SK-N-MC (cell line): ENCODE data around the gene SRP14.

ENCODE experiments used
- DNase-seq: peaks from one replicate; pipeline ENCODE4 v3.0.0-alpha.2; 2011; ENCODE audit warnings: low read depth, low spot score
- H3K27ac ChIP-seq: fragments of 200-600 bp; sonication (generic); 2 replicates; pipeline ENCODE4 v1.5.1; 2016; ENCODE audit warnings: mixed run types
- H3K36me3 ChIP-seq: fragments of 200-600 bp; sonication (generic); 2 replicates; pipeline ENCODE4 v1.6.1; 2017; ENCODE audit warnings: antibody characterized with exemption, low read length, mixed read lengths; ENCODE audit not compliant: insufficient read depth
- H3K4me3 ChIP-seq: fragments of 200-600 bp; sonication (generic); 2 replicates; pipeline ENCODE4 v1.5.1; 2016
- H3K9ac ChIP-seq: fragments of 200-600 bp; sonication (generic); 2 replicates; pipeline ENCODE4 v1.8.0; 2017; ENCODE audit warnings: mixed run types, mixed read lengths; ENCODE audit not compliant: insufficient read length
- H3K9me3 ChIP-seq: fragments of 200-600 bp; sonication (generic); 2 replicates; pipeline ENCODE4 v1.6.1; 2017; ENCODE audit warnings: low read depth, mild to moderate bottlenecking, antibody characterized with exemption, low read length, moderate library complexity, mixed read lengths
- EZH2 ChIP-seq: fragments of 200-600 bp; sonication (generic); IDR thresholded peaks from one replicate; pipeline ENCODE4 v1.6.1; 2017; ENCODE audit warnings: antibody characterized with exemption
- FOXP2 ChIP-seq: optimal IDR thresholded peaks from 2 replicates; pipeline ENCODE3; 2011; ENCODE audit warnings: mild to moderate bottlenecking, moderate library complexity; ENCODE audit not compliant: insufficient read depth; ENCODE audit errors: extremely low read length, control extremely low read depth
- POLR2AphosphoS5 ChIP-seq: IDR thresholded peaks from 2 replicates; pipeline ENCODE4 v1.6.1; 2012; ENCODE audit warnings: mild to moderate bottlenecking, low read depth, low read length, borderline replicate concordance

Gene SRP14

GRCh38 chr15:39990706-39991105 is 48.3 kb downstream of the SRP14 start:
- TF ChIP-seq POLR2AphosphoS5 (no peak), EZH2 (no peak), FOXP2 (no peak)
- H3K27ac ChIP-seq = no peak overlapping the region
- no peak overlapping the region for H3K9ac ChIP-seq
- peaks cover 58% of the 10 kb centered on the region for H3K36me3 ChIP-seq
- no peak overlapping the region for H3K4me3 ChIP-seq
- no peak for DNase-seq
- no peaks in the 10 kb centered on the region for H3K9me3 ChIP-seq

GRCh38 chr15:39987821-39988220 is 51.2 kb downstream of the SRP14 start:
- H3K36me3 ChIP-seq = peaks cover 61% of the 10 kb centered on the region

More at GRCh38 chr15:39987821-39988220, 51.2 kb downstream of the SRP14 start:
- H3K9me3 ChIP-seq = no peaks in the 10 kb centered on the region
- TF ChIP-seq EZH2 = no peak
- TF ChIP-seq POLR2AphosphoS5 = no peak
- no peak for TF ChIP-seq FOXP2
- H3K4me3 ChIP-seq = no peak overlapping the region
- peak overlapping the region; percentile 37; the same call in 1 of the 2 replicates for H3K27ac ChIP-seq
- no peak for DNase-seq
- H3K9ac ChIP-seq = no peak overlapping the region
